SU-DHL-6 (cell line): ENCODE results near the gene CROCC.

Source experiments
- EZH2phosphoT487 ChIP-seq: fragments of 200-600 bp; sonication (generic), shearing (Covaris generic); conservative IDR thresholded peaks from 2 replicates; pipeline ENCODE4 v1.6.1; 2018; ENCODE audit warnings: mild to moderate bottlenecking, antibody characterized with exemption, low read length, moderate library complexity, mixed read lengths
- TF ChIP-seq, protein P1 (sequence below): fragments of 200-600 bp; sonication (generic); IDR thresholded peaks from one replicate; pipeline ENCODE4 v1.5.1; 2017; ENCODE audit warnings: antibody characterized with exemption, mild to moderate bottlenecking, low read length, moderate library complexity; ENCODE audit not compliant: insufficient read depth, poor library complexity, severe bottlenecking

- TF ChIP-seq, protein P1, sequence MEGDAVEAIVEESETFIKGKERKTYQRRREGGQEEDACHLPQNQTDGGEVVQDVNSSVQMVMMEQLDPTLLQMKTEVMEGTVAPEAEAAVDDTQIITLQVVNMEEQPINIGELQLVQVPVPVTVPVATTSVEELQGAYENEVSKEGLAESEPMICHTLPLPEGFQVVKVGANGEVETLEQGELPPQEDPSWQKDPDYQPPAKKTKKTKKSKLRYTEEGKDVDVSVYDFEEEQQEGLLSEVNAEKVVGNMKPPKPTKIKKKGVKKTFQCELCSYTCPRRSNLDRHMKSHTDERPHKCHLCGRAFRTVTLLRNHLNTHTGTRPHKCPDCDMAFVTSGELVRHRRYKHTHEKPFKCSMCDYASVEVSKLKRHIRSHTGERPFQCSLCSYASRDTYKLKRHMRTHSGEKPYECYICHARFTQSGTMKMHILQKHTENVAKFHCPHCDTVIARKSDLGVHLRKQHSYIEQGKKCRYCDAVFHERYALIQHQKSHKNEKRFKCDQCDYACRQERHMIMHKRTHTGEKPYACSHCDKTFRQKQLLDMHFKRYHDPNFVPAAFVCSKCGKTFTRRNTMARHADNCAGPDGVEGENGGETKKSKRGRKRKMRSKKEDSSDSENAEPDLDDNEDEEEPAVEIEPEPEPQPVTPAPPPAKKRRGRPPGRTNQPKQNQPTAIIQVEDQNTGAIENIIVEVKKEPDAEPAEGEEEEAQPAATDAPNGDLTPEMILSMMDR = no peak
- no peak for TF ChIP-seq EZH2phosphoT487
Measured at GRCh38 chr1:17005365-17005740, 83.6 kb downstream of the CROCC start.
